ENCODE measurements around the gene PPP2R2C. TPM values are rescaled to one million over a fixed set of nuclear protein-coding genes. Genes with fewer than 3 reads are reported as not detected.

Gene PPP2R2C
- total RNA-seq, 1 experiment from 2014 or later: not detected

DNA sequence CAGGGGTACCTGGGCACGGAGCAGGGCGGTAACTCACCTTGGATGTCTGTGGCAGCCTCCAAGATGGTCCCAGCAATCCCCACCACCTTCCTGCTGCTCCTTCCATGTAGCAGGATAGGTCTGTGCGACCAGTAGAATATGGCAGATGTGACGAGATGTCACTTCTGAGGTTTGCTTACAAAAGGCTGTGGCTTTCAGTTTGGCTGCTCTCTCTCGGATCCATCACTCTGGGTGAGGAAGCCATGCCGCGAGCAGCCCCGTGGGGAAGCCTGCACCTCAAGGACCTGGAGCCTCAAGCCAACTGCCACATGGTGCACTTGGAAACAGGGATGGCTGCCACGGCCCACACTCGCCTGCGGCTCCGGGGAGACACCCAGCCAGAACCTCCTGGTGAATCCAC lies 165.2 kb downstream of the PPP2R2C start:
- no peaks in the 10 kb centered on the region for H3K4me1 ChIP-seq
- H3K36me3 ChIP-seq (ENCODE audit: control insufficient read depth, insufficient read depth, low read length): no peaks in the 10 kb centered on the region
- ChIA-PET CTCF (no interaction called here), POLR2A (no interaction called here)
- H3K9me3 ChIP-seq: no peaks in the 10 kb centered on the region
- Mint-ChIP-seq H3K4me1 (ENCODE audit: low read depth, unreplicated experiment) (no peaks in the 10 kb centered on the region), H3K4me3 (ENCODE audit: unreplicated experiment) (no peak overlapping the region), H3K9me3 (ENCODE audit: unreplicated experiment) (no peaks in the 10 kb centered on the region), H3K27ac (ENCODE audit: unreplicated experiment) (no peak overlapping the region), H3K36me3 (ENCODE audit: insufficient read depth, unreplicated experiment) (no peaks in the 10 kb centered on the region), H3K27me3 (ENCODE audit: insufficient read depth, unreplicated experiment) (no peaks in the 10 kb centered on the region)
- no TSS peak for BruUV-seq (replicated peaks)
- no peaks in the 10 kb centered on the region for H3K27me3 ChIP-seq (replicated peaks; ENCODE audit: control insufficient read depth, insufficient read depth, low read length)
- TF ChIP-seq, protein P1, sequence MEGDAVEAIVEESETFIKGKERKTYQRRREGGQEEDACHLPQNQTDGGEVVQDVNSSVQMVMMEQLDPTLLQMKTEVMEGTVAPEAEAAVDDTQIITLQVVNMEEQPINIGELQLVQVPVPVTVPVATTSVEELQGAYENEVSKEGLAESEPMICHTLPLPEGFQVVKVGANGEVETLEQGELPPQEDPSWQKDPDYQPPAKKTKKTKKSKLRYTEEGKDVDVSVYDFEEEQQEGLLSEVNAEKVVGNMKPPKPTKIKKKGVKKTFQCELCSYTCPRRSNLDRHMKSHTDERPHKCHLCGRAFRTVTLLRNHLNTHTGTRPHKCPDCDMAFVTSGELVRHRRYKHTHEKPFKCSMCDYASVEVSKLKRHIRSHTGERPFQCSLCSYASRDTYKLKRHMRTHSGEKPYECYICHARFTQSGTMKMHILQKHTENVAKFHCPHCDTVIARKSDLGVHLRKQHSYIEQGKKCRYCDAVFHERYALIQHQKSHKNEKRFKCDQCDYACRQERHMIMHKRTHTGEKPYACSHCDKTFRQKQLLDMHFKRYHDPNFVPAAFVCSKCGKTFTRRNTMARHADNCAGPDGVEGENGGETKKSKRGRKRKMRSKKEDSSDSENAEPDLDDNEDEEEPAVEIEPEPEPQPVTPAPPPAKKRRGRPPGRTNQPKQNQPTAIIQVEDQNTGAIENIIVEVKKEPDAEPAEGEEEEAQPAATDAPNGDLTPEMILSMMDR (IDR thresholded peaks at IDR 0.05; ENCODE audit: insufficient read depth in 1 of 2, low read depth in 1 of 2, low read length in 1 of 2, severe bottlenecking in 1 of 2, unreplicated experiment in 1 of 2): no peak
- intact Hi-C loops (cut with micrococcal nuclease; ENCODE audit: unreplicated experiment): no loop called here
- no peak for DNase-seq
- H3K4me3 ChIP-seq (ENCODE audit: low read depth, low read length): no peak overlapping the region

DNA sequence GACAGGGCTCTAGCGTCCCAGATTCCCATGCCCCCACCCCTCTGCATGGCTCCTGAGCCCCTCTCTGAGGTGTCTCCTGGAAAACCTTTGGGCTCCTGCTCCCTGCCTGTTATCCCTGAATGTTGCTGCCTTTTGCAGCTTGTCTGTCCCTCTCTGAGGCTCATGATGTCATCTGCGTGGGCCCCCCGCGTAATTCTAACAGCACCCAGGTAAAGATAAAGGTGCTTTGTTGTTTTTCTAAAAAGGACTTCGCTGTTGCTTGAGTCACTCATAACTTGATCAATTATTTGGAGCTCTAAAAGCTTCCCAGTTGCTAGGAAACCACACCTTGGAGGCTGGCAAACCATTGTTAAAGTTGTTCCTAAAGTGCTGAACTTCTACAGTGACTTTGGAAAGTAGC lies 166.1 kb downstream of the PPP2R2C start:
- Histone ChIP-seq H3K9me3 (no peaks in the 10 kb centered on the region), H3K4me3 (ENCODE audit: low read depth, low read length) (no peak overlapping the region), H3K27me3 (replicated peaks; ENCODE audit: control insufficient read depth, insufficient read depth, low read length) (no peaks in the 10 kb centered on the region), H3K4me1 (no peaks in the 10 kb centered on the region), H3K36me3 (ENCODE audit: control insufficient read depth, insufficient read depth, low read length) (no peaks in the 10 kb centered on the region)
- TF ChIP-seq, protein P1 (IDR thresholded peaks at IDR 0.05; ENCODE audit: insufficient read depth in 1 of 2, low read depth in 1 of 2, low read length in 1 of 2, severe bottlenecking in 1 of 2, unreplicated experiment in 1 of 2): no peak
- no peak for DNase-seq
- ChIA-PET CTCF (no interaction called here), POLR2A (no interaction called here)
- H3K9me3 Mint-ChIP-seq (ENCODE audit: unreplicated experiment): no peaks in the 10 kb centered on the region
- no peaks in the 10 kb centered on the region for H3K27me3 Mint-ChIP-seq (ENCODE audit: insufficient read depth, unreplicated experiment)
- peaks cover 4% of the 10 kb centered on the region for H3K36me3 Mint-ChIP-seq (ENCODE audit: insufficient read depth, unreplicated experiment)
- no peak overlapping the region for H3K27ac Mint-ChIP-seq (ENCODE audit: unreplicated experiment)
- intact Hi-C loops (cut with micrococcal nuclease; ENCODE audit: unreplicated experiment): no loop called here
- H3K4me3 Mint-ChIP-seq (ENCODE audit: unreplicated experiment): no peak overlapping the region
- H3K4me1 Mint-ChIP-seq (ENCODE audit: low read depth, unreplicated experiment): no peaks in the 10 kb centered on the region
- BruUV-seq (replicated peaks): no TSS peak

DNA sequence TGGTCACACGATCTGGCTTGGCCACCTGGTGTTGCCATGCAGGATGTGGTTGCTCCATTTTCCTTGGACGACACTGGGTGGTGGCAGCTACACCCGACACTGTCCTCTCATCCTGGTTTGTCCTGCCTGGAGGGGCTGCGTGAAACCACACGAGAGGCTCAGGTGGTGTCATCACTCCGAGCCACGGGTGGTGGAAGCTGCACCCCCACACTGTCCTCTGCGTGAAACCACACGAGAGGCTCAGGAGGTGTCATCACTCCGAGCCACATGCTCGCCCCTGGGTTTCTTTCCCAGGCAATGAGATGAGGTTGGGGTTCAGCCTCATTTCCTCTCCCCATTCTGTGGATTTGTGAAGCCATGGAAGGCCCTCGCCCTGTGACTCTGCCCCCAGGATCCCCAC lies 168.5 kb downstream of the PPP2R2C start:
- Histone ChIP-seq H3K4me3 (ENCODE audit: low read depth, low read length) (no peak overlapping the region), H3K9me3 (no peaks in the 10 kb centered on the region), H3K27me3 (replicated peaks; ENCODE audit: control insufficient read depth, insufficient read depth, low read length) (no peaks in the 10 kb centered on the region), H3K4me1 (no peaks in the 10 kb centered on the region), H3K36me3 (ENCODE audit: control insufficient read depth, insufficient read depth, low read length) (no peaks in the 10 kb centered on the region)
- intact Hi-C loops (cut with micrococcal nuclease; ENCODE audit: unreplicated experiment): no loop called here
- DNase-seq: no peak
- Mint-ChIP-seq H3K9me3 (ENCODE audit: unreplicated experiment) (no peaks in the 10 kb centered on the region), H3K36me3 (ENCODE audit: insufficient read depth, unreplicated experiment) (peaks cover 12% of the 10 kb centered on the region), H3K4me1 (ENCODE audit: low read depth, unreplicated experiment) (no peaks in the 10 kb centered on the region), H3K27ac (ENCODE audit: unreplicated experiment) (no peak overlapping the region), H3K27me3 (ENCODE audit: insufficient read depth, unreplicated experiment) (no peaks in the 10 kb centered on the region), H3K4me3 (ENCODE audit: unreplicated experiment) (no peak overlapping the region)
- no TSS peak for BruUV-seq (replicated peaks)
- ChIA-PET CTCF (no interaction called here), POLR2A (no interaction called here)
- TF ChIP-seq, protein P1 (IDR thresholded peaks at IDR 0.05; ENCODE audit: insufficient read depth in 1 of 2, low read depth in 1 of 2, low read length in 1 of 2, severe bottlenecking in 1 of 2, unreplicated experiment in 1 of 2): no peak
